Activated CD4-positive, alpha-beta T cell treated with anti-CD3 and anti-CD28 coated beads for 24 hours (primary cell): ENCODE measurements around the gene DCAF7.

ENCODE experiments used
- DNase-seq, 2 donors: peaks; one replicate each; pipeline ENCODE4 v3.0.0-alpha.2; 2020; ENCODE audit warnings: low read depth in 2 of 2

DCAF7 gene

GRCh38 chr17:63549946-63550816, at the start of gene DCAF7:
TSS of gene DCAF7 (plus strand) at chr17:63550477. CDS start at chr17:63550678, 201 bp downstream.
- peak; percentile 100 for DNase-seq

- no peak for DNase-seq
Measured at GRCh38 chr17:63500543-63501390, 49.5 kb upstream of the DCAF7 start.

- DNase-seq: no peak
Measured at GRCh38 chr17:63503341-63503705, 47.0 kb upstream of the DCAF7 start.

GRCh38 chr17:63504261-63504660, 46.0 kb upstream of the DCAF7 start:
- no peak for DNase-seq

GRCh38 chr17:63505341-63505740, 44.9 kb upstream of the DCAF7 start:
- DNase-seq: no peak

- DNase-seq: no peak
Measured at GRCh38 chr17:63506627-63507026, 43.6 kb upstream of the DCAF7 start.

- no peak for DNase-seq
Measured at GRCh38 chr17:63511331-63511730, 38.9 kb upstream of the DCAF7 start.

GRCh38 chr17:63512388-63512787, 37.9 kb upstream of the DCAF7 start:
- DNase-seq: no peak

- DNase-seq: no peak
Measured at GRCh38 chr17:63512896-63513644, 37.2 kb upstream of the DCAF7 start.

- no peak for DNase-seq
Measured at GRCh38 chr17:63514477-63514876, 35.8 kb upstream of the DCAF7 start.

GRCh38 chr17:63514974-63515373, 35.3 kb upstream of the DCAF7 start:
- no peak for DNase-seq

GRCh38 chr17:63515426-63515825, 34.9 kb upstream of the DCAF7 start:
- DNase-seq: no peak

GRCh38 chr17:63516910-63517824, 33.1 kb upstream of the DCAF7 start:
- peak in 1 of 2 donors; percentile 5 for DNase-seq

- no peak for DNase-seq
Measured at GRCh38 chr17:63517825-63518534, 32.3 kb upstream of the DCAF7 start.

GRCh38 chr17:63519116-63519881, 31.0 kb upstream of the DCAF7 start:
- DNase-seq: no peak

GRCh38 chr17:63519972-63520882, 30.1 kb upstream of the DCAF7 start:
- no peak for DNase-seq

GRCh38 chr17:63523253-63523855, 26.9 kb upstream of the DCAF7 start, which contains the start of gene KCNH6:
TSS of gene KCNH6 (plus strand) at chr17:63523358. CDS start at chr17:63523414, 56 bp downstream.
- DNase-seq: no peak

GRCh38 chr17:63524051-63524450, 26.2 kb upstream of the DCAF7 start:
- no peak for DNase-seq
